CD4-positive, alpha-beta memory T cell (primary cell): ENCODE results near the gene ASRGL1. TPM values are rescaled to one million over a fixed set of nuclear protein-coding genes. Genes with fewer than 3 reads are reported as not detected.

Experiments used
- CTCF ChIA-PET: fragments of 350-600 bp; sonication (Branson Sonifier 250); formaldehyde crosslinking; loops from one replicate; lab custom pipeline; 2021; ENCODE audit warnings: inconsistent platforms; ENCODE audit not compliant: partially characterized antibody; lab: Charles Lee
- POLR2A ChIA-PET: fragments of 350-600 bp; sonication (Branson Sonifier 250); formaldehyde crosslinking; loops from one replicate; lab custom pipeline; 2021; ENCODE audit not compliant: partially characterized antibody; lab: Charles Lee
- DNase-seq, 5 donors: peaks; one replicate each; pipeline versions ENCODE4 v3.0.0 to v3.0.0-alpha.2; 2020 to 2022; ENCODE audit warnings: mixed read lengths in 1 of 5
- H3K27ac ChIP-seq: one replicate; pipeline ENCODE4 v1.7.0; 2013; ENCODE audit warnings: low read depth, low read length
- H3K27me3 ChIP-seq: 2 replicates; pipeline ENCODE4 v1.7.0; 2013; ENCODE audit warnings: mild to moderate bottlenecking, low read length, moderate library complexity; ENCODE audit not compliant: insufficient read depth
- H3K36me3 ChIP-seq: 2 replicates; pipeline ENCODE4 v1.7.0; 2013; ENCODE audit warnings: mild to moderate bottlenecking, low read length, moderate library complexity; ENCODE audit not compliant: insufficient read depth
- H3K4me1 ChIP-seq: 2 replicates; pipeline ENCODE4 v1.7.0; 2013; ENCODE audit warnings: mild to moderate bottlenecking, low read length, moderate library complexity; ENCODE audit not compliant: insufficient read depth
- H3K4me3 ChIP-seq, 2 donors: one replicate each; pipeline ENCODE4 v1.7.0; 2013; ENCODE audit warnings: low read length in 2 of 2, mild to moderate bottlenecking in 1 of 2
- H3K9me3 ChIP-seq, 2 donors: one replicate each; pipeline ENCODE4 v1.7.0; 2013; ENCODE audit warnings: low read length in 2 of 2, control low read depth in 1 of 2; ENCODE audit not compliant: control insufficient read depth in 1 of 2
- H3K27ac Mint-ChIP-seq, 7 donors: one replicate each; pipeline ENCODE4 v1.8.0; 2020 to 2021; ENCODE audit warnings: mixed read lengths in 7 of 7, mild to moderate bottlenecking in 6 of 7, inconsistent platforms in 3 of 7, moderate library complexity in 3 of 7
- H3K27me3 Mint-ChIP-seq, 2 donors: one replicate each; pipeline ENCODE4 v1.8.0; 2020 to 2021; ENCODE audit warnings: mixed read lengths in 2 of 2
- H3K36me3 Mint-ChIP-seq, 2 donors: one replicate each; pipeline ENCODE4 v1.8.0; 2020 to 2021; ENCODE audit warnings: mixed read lengths in 2 of 2, inconsistent platforms in 1 of 2, mild to moderate bottlenecking in 1 of 2
- H3K4me1 Mint-ChIP-seq, 4 donors: one replicate each; pipeline ENCODE4 v1.8.0; 2020 to 2021; ENCODE audit warnings: mixed read lengths in 4 of 4, mild to moderate bottlenecking in 1 of 4
- H3K4me3 Mint-ChIP-seq, 8 donors: one replicate each; pipeline ENCODE4 v1.8.0; 2020 to 2021; ENCODE audit warnings: mixed read lengths in 8 of 8, mild to moderate bottlenecking in 7 of 8, moderate library complexity in 6 of 8, inconsistent platforms in 3 of 8
- H3K9me3 Mint-ChIP-seq, 8 donors: one replicate each; pipeline ENCODE4 v1.8.0; 2020 to 2021; ENCODE audit warnings: mixed read lengths in 8 of 8, mild to moderate bottlenecking in 5 of 8, inconsistent platforms in 3 of 8, moderate library complexity in 1 of 8
- intact Hi-C: fragments of 100-400 bp; cut with micrococcal nuclease; formaldehyde crosslinking; loops from one replicate; pipeline ENCODE4 v1.15.1; 2023
- polyA plus RNA-seq, 2 donors: library from polyadenylated mRNA; unstranded; fragments of 300-500 nt; fragmentation: Illumina TruSeq; gene quantifications; one replicate each; pipeline ENCODE4 v1.2.3, GENCODE V29; 2021
- total RNA-seq, 2 experiments: library from RNA; stranded (reverse); gene quantifications; one replicate each; pipeline ENCODE4 v1.2.3, GENCODE V29; 2021

The ASRGL1 gene
- total and polyA plus RNA-seq, 4 experiments from 2014 or later: 1.2 to 2.1 (median 1.6) TPM

GRCh38 chr11:62419314-62419929 is 82.2 kb downstream of the ASRGL1 start:
- no peak overlapping the region for H3K27ac Mint-ChIP-seq
- H3K27me3 Mint-ChIP-seq: no peaks in the 10 kb centered on the region
- H3K4me3 ChIP-seq: no peak overlapping the region
- H3K27me3 ChIP-seq: no peaks in the 10 kb centered on the region
- H3K27ac ChIP-seq: no peak overlapping the region
- CTCF ChIA-PET: interaction anchor here (14.0 kb wide), 1 partner anchor 139 kb away, joined by 405 read pairs; no protein-coding TSS in a partner anchor
- no peaks in the 10 kb centered on the region for H3K36me3 Mint-ChIP-seq
- H3K4me1 Mint-ChIP-seq: peaks cover 0 to 3% (median 1%) of the 10 kb centered on the region in 4 donors
- no peaks in the 10 kb centered on the region for H3K36me3 ChIP-seq
- H3K4me3 Mint-ChIP-seq: no peak overlapping the region
- no peaks in the 10 kb centered on the region for H3K9me3 ChIP-seq
- DNase-seq: no peak
- no peaks in the 10 kb centered on the region for H3K9me3 Mint-ChIP-seq
- POLR2A ChIA-PET: interaction anchor here (1.1 kb wide), 1 partner anchor 137 kb away, joined by 3 read pairs; no protein-coding TSS in a partner anchor
- H3K4me1 ChIP-seq: peaks cover 2% of the 10 kb centered on the region
- intact Hi-C loops: no loop called here

- Mint-ChIP-seq H3K9me3 (no peaks in the 10 kb centered on the region), H3K27me3 (no peaks in the 10 kb centered on the region), H3K4me1 (peaks cover 3 to 8% (median 5%) of the 10 kb centered on the region in 4 donors), H3K27ac (no peak overlapping the region), H3K36me3 (no peaks in the 10 kb centered on the region), H3K4me3 (no peak overlapping the region)
- no peak for DNase-seq
- no peaks in the 10 kb centered on the region for H3K36me3 ChIP-seq
- H3K9me3 ChIP-seq: no peaks in the 10 kb centered on the region
- ChIA-PET POLR2A (no interaction called here), CTCF (interaction anchor here (14.0 kb wide), 1 partner anchor 139 kb away, joined by 405 read pairs; no protein-coding TSS in a partner anchor)
- no peak overlapping the region for H3K27ac ChIP-seq
- H3K27me3 ChIP-seq: no peaks in the 10 kb centered on the region
- no peak overlapping the region for H3K4me3 ChIP-seq
- intact Hi-C loops: loop anchor here (5.0 kb wide), 1 partner anchor 257 kb away; the partner anchor contains the start of gene UBXN1
- H3K4me1 ChIP-seq: peaks cover 7% of the 10 kb centered on the region
Observed at GRCh38 chr11:62419943-62420342, 82.7 kb downstream of the ASRGL1 start.

GRCh38 chr11:62420882-62421281 is 83.6 kb downstream of the ASRGL1 start:
- CTCF ChIA-PET: interaction anchor here (0.9 to 14.0 kb wide), 5 partner anchors 11 to 172 kb away, joined by 4 to 405 read pairs (median 4); no protein-coding TSS in a partner anchor
- no peak overlapping the region for H3K27ac Mint-ChIP-seq

GRCh38 chr11:62421996-62422395 is 84.7 kb downstream of the ASRGL1 start:
- POLR2A ChIA-PET: no interaction called here

More at GRCh38 chr11:62420882-62421281, 83.6 kb downstream of the ASRGL1 start:
- Mint-ChIP-seq H3K4me1 (peaks cover 3 to 9% (median 5%) of the 10 kb centered on the region in 4 donors), H3K36me3 (no peaks in the 10 kb centered on the region), H3K9me3 (no peaks in the 10 kb centered on the region), H3K4me3 (no peak overlapping the region), H3K27me3 (no peaks in the 10 kb centered on the region)
- Histone ChIP-seq H3K4me3 (no peak overlapping the region), H3K36me3 (no peaks in the 10 kb centered on the region), H3K27me3 (no peaks in the 10 kb centered on the region), H3K4me1 (peaks cover 8% of the 10 kb centered on the region), H3K27ac (no peak overlapping the region), H3K9me3 (no peaks in the 10 kb centered on the region)
- intact Hi-C loops: loop anchor here (5.0 kb wide), 1 partner anchor 256 kb away; the partner anchor contains the start of gene UBXN1
- POLR2A ChIA-PET: no interaction called here
- DNase-seq: no peak

GRCh38 chr11:62423012-62423411 is 85.8 kb downstream of the ASRGL1 start:
- Mint-ChIP-seq H3K9me3 (no peaks in the 10 kb centered on the region), H3K4me1 (peaks cover 17 to 26% (median 21%) of the 10 kb centered on the region in 4 donors), H3K27ac (no peak overlapping the region), H3K4me3 (no peak overlapping the region), H3K27me3 (no peaks in the 10 kb centered on the region), H3K36me3 (no peaks in the 10 kb centered on the region)
- intact Hi-C loops: loop anchor here (5.0 kb wide), 1 partner anchor 254 kb away; the partner anchor contains the start of gene UBXN1
- Histone ChIP-seq H3K9me3 (no peaks in the 10 kb centered on the region), H3K27ac (no peak overlapping the region), H3K4me3 (no peak overlapping the region), H3K4me1 (peaks cover 29% of the 10 kb centered on the region), H3K27me3 (no peaks in the 10 kb centered on the region), H3K36me3 (no peaks in the 10 kb centered on the region)
- DNase-seq: no peak
- ChIA-PET CTCF (interaction anchor here (0.8 to 14.0 kb wide), 12 partner anchors 12 to 272 kb away, joined by 3 to 405 read pairs (median 5); partner anchors contain the start of genes ASRGL1, EEF1G and LBHD1), POLR2A (interaction anchor here (2.9 kb wide), 1 partner anchor 151 kb away, joined by 13 read pairs; the partner anchor contains the start of gene EEF1G)

More at GRCh38 chr11:62421996-62422395, 84.7 kb downstream of the ASRGL1 start:
- Mint-ChIP-seq H3K27me3 (no peaks in the 10 kb centered on the region), H3K9me3 (no peaks in the 10 kb centered on the region), H3K4me3 (no peak overlapping the region), H3K4me1 (peaks cover 10 to 16% (median 14%) of the 10 kb centered on the region in 4 donors), H3K27ac (peak overlapping the region in 1 of 7 donors; percentile 55), H3K36me3 (no peaks in the 10 kb centered on the region)
- no peak for DNase-seq
- CTCF ChIA-PET: interaction anchor here (0.8 to 14.0 kb wide), 11 partner anchors 12 to 273 kb away, joined by 3 to 405 read pairs (median 5); partner anchors contain the start of genes ASRGL1 and EEF1G
- H3K36me3 ChIP-seq: no peaks in the 10 kb centered on the region
- H3K27ac ChIP-seq: no peak overlapping the region
- no peaks in the 10 kb centered on the region for H3K9me3 ChIP-seq
- peaks cover 19% of the 10 kb centered on the region for H3K4me1 ChIP-seq
- no peaks in the 10 kb centered on the region for H3K27me3 ChIP-seq
- no peak overlapping the region for H3K4me3 ChIP-seq
- intact Hi-C loops: loop anchor here (5.0 kb wide), 1 partner anchor 255 kb away; the partner anchor contains the start of gene UBXN1

- intact Hi-C loops: no loop called here
- H3K4me1 Mint-ChIP-seq: peaks cover 20 to 42% (median 32%) of the 10 kb centered on the region in 4 donors
- POLR2A ChIA-PET: interaction anchor here (0.6 to 6.8 kb wide), 6 partner anchors 27 to 1443 kb away, joined by 3 to 96 read pairs (median 4); partner anchors contain the start of gene TUT1
Observed at GRCh38 chr11:62427630-62428233, 90.5 kb downstream of the ASRGL1 start.

More at GRCh38 chr11:62427630-62428233, 90.5 kb downstream of the ASRGL1 start:
- Histone ChIP-seq H3K27me3 (no peaks in the 10 kb centered on the region), H3K4me1 (peaks cover 45% of the 10 kb centered on the region), H3K4me3 (no peak overlapping the region), H3K36me3 (no peaks in the 10 kb centered on the region), H3K9me3 (no peaks in the 10 kb centered on the region), H3K27ac (no peak overlapping the region)
- no peaks in the 10 kb centered on the region for H3K36me3 Mint-ChIP-seq
- peak overlapping the region in 7 of 8 donors; percentile 11 to 84 (median 55) for H3K4me3 Mint-ChIP-seq
- DNase-seq: peak in 1 of 5 donors; percentile 5
- no peaks in the 10 kb centered on the region for H3K27me3 Mint-ChIP-seq
- H3K9me3 Mint-ChIP-seq: no peaks in the 10 kb centered on the region
- H3K27ac Mint-ChIP-seq: peak overlapping the region; percentile 68 to 94 (median 89)
- CTCF ChIA-PET: interaction anchor here (0.7 to 14.0 kb wide), 5 partner anchors 8 to 131 kb away, joined by 3 to 405 read pairs (median 60); no protein-coding TSS in a partner anchor
